GM12875 (cell line): ENCODE results near the gene TNS1.

Experiments used
- H3K4me3 ChIP-seq: one replicate; pipeline ENCODE4 v1.5.1; 2011; ENCODE audit warnings: low read depth, low read length, control low read depth
- TF ChIP-seq, protein P1 (sequence below): IDR thresholded peaks from 2 replicates; pipeline ENCODE4 v1.5.1; 2011; ENCODE audit warnings: low read depth, mild to moderate bottlenecking, control low read depth, inconsistent platforms, low read length, moderate library complexity, borderline replicate concordance; ENCODE audit not compliant: insufficient read depth

The TNS1 gene

DNA sequence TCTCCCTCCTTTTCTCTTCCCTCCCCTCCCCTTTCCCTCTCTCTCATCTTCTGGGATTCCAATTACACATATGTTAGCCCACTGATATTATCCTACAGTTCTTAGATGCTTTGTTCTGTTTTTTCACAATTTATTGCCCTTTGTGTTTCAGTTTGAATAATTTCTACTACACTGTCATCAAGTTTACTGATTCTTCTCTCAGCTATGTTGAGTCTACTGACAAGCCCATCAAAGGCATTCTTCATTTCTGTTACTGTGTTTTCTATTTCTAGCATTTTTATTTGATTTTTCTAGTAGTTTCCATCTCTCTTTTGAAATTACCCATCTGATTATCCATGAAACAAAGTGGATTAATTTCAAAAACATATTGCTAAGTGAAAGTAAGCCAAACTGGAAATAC, 219.6 kb downstream of the TNS1 start:
- H3K4me3 ChIP-seq: no peak overlapping the region
- TF ChIP-seq, protein P1, sequence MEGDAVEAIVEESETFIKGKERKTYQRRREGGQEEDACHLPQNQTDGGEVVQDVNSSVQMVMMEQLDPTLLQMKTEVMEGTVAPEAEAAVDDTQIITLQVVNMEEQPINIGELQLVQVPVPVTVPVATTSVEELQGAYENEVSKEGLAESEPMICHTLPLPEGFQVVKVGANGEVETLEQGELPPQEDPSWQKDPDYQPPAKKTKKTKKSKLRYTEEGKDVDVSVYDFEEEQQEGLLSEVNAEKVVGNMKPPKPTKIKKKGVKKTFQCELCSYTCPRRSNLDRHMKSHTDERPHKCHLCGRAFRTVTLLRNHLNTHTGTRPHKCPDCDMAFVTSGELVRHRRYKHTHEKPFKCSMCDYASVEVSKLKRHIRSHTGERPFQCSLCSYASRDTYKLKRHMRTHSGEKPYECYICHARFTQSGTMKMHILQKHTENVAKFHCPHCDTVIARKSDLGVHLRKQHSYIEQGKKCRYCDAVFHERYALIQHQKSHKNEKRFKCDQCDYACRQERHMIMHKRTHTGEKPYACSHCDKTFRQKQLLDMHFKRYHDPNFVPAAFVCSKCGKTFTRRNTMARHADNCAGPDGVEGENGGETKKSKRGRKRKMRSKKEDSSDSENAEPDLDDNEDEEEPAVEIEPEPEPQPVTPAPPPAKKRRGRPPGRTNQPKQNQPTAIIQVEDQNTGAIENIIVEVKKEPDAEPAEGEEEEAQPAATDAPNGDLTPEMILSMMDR: no peak

- TF ChIP-seq, protein P1: no peak
- H3K4me3 ChIP-seq: no peak overlapping the region
Measured at GRCh38 chr2:217777906-217778305, 224.9 kb downstream of the TNS1 start.

- no peak overlapping the region for H3K4me3 ChIP-seq
- TF ChIP-seq, protein P1: no peak
Measured at GRCh38 chr2:217776631-217777030, 226.2 kb downstream of the TNS1 start.

GRCh38 chr2:217775920-217776503, 226.8 kb downstream of the TNS1 start:
- H3K4me3 ChIP-seq: no peak overlapping the region
- TF ChIP-seq, protein P1: no peak

- no peak overlapping the region for H3K4me3 ChIP-seq
- TF ChIP-seq, protein P1: no peak
Measured at GRCh38 chr2:217774232-217774631, 228.6 kb downstream of the TNS1 start.

- H3K4me3 ChIP-seq: no peak overlapping the region
- TF ChIP-seq, protein P1: no peak
Measured at GRCh38 chr2:217773539-217773938, 229.3 kb downstream of the TNS1 start.

GRCh38 chr2:217766356-217766755, 236.4 kb downstream of the TNS1 start:
- TF ChIP-seq, protein P1: no peak
- no peak overlapping the region for H3K4me3 ChIP-seq
